GM19452 (cell line): ENCODE measurements around the gene NAGLU.
A peak's percentile ranks its signal among the peaks of the same experiment; 100 is the strongest.

Experiments
- ATAC-seq: cut with Tn5 transposase; IDR thresholded peaks from one replicate; pipeline ENCODE4 v1.9.1; 2021; ENCODE audit not compliant: unreplicated experiment

Gene NAGLU

DNA sequence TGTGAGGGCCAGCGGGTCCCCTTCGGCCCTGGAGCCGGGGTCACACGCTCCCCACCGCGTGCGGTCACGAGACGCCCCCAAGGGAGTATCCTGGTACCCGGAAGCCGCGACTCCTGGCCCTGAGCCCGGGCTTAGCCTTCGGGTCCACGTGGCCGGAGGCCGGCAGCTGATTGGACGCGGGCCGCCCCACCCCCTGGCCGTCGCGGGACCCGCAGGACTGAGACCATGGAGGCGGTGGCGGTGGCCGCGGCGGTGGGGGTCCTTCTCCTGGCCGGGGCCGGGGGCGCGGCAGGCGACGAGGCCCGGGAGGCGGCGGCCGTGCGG is at the start of gene NAGLU:
Gene NAGLU (plus strand): TSS at position 194 of the 324 bp plus-strand sequence. CDS start 32 bp downstream, at position 226.
- ATAC-seq: peak; percentile 76

DNA sequence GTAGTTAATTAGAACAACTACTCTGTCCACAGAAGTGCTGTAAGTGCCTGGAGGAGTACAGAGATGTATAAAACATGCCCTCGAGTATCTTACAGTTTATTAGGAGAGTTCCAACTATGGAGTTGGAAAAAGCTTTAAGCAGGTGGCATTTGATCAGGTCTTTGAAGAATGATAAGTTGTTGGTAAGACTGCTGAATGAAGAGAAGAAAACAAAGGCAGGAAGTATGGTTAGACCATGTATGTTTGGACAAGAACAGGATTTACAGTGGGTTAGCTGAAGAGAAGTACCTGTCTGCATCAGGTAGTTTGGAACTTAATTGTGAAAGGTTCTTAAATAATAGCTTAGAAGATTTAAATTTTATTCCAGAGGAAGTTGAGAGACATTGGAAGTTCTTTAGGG is 48.0 kb upstream of the NAGLU start:
- ATAC-seq: no peak

DNA sequence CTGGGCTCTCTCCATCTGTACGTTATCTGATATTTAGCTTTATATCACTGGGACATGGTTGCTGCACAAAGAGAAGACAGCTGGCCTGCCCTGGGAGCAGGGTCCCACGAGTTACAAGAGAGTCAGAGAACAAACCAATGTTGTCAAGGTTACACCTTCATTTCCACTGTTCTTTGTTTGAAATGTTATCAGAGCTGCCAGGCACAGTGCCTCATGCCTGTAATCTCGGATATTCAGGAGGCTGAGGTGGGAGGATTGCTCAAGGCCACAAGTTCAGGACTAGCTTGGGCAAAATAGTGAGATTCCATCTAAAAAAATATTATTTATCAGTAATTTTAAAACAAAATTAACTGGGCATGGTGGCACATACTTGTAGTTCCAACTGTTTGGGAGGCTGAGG is 42.7 kb upstream of the NAGLU start:
- no peak for ATAC-seq

GRCh38 chr17:42494673-42495072 is 41.4 kb upstream of the NAGLU start:
- no peak for ATAC-seq

DNA sequence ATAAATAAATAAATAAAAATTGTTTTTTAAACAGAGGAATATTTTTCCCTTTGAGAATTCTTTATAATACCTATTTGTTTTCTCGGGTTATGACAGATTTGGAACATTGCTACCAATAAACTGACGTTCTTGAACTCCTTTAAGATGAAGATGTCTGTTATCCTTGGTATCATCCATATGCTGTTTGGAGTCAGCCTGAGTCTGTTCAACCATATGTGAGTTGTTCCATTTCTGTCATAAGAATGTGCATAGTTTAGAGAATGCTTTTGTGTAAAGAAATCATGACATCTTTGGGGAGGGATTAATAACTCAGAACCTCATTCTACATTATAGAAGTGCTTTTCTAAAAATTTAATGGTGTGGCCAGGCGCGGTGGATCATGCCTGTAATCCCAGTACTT is 37.2 kb upstream of the NAGLU start:
- ATAC-seq: no peak

DNA sequence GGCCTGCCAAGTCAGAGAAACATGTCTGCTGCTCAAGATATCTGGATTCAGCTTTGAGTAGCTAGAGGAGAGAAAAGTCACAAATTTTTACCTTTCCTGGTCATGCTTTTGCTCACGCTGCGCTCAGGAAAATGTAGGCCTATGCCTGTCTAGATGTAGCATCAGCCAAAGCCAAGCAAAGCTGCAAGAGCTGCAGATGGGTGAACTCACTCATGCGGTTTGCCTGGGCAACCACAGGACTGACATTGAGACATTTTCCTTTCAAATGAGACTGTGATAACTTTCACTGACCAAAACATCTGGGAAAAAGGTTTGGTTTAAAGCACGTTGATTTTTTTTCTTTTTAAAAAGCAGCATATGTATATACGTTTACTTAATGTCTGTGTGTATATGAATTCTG is 34.0 kb upstream of the NAGLU start:
- no peak for ATAC-seq

- no peak for ATAC-seq
Observed at GRCh38 chr17:42502926-42503325, 33.1 kb upstream of the NAGLU start.

GRCh38 chr17:42507671-42508070 is 28.4 kb upstream of the NAGLU start:
- no peak for ATAC-seq

DNA sequence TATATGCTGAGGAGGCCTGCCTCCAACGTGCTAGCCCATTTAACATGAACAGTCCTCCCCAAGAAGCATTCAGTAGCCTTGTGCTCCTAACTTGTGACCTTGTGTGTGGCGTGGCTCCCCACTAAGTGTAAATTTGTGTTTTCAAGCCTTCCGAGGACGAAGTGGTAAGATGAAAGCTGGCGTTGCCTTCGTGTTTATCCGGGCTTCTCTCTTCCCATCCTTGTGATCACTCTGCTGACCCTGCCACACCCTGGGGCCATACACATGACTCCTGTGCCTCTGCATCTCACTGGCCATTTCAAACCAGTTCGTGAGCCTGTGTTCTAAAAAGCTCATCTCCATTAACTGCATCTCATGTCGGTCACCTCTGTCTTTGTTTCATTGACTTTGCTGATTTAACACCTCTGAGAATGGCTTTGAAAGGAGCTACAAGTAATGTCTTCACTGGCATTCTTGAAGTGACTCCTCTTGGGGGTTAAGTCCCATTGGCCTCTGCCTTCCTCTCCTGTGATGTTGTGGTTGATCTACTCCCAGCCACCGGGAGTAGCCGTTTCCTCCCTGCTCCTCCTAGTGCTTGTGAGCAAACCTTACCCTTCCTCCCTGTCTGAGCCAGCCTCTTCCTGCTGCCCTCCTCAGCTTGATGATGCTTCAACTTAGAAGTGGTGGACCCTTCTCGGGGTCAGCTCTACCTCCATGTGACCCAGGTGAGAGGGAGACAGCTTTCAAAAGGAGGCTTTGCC is 27.4 kb upstream of the NAGLU start:
- no peak for ATAC-seq

DNA sequence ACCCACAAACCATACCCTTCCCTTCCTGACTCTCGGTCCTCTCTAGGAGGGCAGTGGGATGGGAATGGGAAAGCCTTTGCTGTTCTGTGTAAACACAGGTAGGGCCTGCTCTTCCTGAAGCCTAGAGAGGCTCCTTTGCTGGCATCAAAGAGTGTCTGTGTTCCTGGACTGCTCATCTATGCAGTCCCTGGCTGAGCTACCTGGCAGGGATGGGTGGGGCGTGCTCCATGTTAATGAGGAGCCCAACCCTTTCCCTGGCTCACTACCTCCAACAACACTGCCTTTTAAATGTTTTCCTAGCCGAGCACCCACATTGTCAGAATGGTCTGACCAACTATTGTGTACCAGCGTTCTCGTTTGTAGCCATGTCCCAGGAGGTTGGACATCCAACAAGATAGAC is 26.6 kb upstream of the NAGLU start:
- no peak for ATAC-seq

DNA sequence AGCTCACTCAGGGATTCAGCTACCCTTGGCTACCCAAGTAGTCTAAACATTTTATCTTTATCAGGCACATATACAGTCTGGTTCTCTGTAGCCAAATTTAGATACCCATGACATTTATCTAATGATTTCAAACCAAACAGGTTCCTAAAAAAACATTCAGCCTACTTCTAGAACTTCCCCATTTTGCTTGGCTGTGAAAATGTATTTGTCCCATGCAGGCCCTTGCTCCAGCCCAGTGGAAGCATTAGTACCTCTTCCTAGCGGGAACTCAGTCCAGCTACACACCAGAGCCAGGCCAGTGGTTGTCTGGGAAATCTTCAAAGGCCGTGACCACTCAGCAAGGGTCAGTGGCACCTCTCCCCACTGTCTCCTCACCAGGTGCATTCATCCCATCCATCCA is 26.2 kb upstream of the NAGLU start:
- no peak for ATAC-seq

DNA sequence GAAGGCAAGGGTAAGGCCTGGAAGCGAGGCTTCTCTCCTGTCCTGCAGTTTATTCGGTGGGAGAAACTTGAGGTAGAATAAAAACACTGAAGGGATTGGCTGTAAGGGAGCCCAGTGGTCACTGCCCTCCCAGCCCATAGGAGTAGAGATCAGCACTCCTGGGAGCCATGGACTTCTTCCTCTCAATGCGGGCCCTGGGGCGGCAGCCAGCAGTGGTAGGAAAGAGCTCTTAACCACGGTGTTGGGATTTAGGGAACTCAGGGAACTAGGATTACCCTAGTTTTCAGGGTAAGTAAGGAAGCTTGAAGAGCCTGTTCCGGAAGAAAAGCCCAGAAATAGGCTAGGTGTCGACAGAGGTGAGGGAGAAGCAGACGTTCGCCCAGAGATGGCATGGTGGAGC is 23.8 kb upstream of the NAGLU start:
- ATAC-seq: no peak

DNA sequence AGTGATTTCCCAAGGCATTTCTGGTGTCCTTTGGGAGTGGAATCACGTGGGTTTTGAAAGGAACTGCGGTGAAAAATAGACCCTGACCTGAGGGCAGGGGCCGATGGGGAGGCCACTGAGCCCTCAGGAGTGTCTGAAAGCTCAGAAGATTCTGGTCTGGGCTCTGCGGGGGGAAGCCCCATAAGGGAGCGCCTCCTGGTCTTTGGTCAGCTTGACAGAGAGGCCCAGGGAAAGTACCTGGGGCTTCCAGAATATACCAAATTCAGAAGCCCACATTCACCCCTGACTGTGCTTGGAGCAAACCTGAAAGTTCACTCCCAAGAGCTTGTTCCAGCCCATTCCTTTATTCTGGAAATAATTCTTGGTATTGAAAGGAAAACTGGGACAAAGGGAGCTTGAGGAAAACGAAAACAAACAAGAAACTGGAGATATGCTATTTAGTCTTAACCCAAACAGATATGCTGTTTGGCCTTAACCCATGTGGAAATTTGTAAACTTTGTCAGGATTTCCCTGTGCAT is 23.2 kb upstream of the NAGLU start:
- ATAC-seq: no peak

DNA sequence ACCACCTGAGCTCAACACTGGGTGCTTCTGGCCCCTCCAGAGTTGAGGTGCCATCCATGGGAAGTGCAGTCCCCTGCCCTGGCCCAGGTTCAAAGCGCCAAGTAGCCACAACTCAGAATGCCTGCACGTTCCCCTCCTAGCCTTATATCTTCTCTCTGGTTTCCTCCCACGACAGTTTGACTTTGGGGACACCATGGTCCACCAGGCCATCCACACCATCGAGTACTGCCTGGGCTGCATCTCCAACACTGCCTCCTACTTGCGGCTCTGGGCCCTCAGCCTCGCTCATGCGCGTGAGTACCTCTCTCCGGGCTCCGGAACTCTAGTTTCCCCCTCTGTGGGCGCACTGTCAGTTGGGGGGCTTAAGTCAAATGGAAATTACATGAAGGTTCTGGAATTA is 22.4 kb upstream of the NAGLU start:
- ATAC-seq: no peak

DNA sequence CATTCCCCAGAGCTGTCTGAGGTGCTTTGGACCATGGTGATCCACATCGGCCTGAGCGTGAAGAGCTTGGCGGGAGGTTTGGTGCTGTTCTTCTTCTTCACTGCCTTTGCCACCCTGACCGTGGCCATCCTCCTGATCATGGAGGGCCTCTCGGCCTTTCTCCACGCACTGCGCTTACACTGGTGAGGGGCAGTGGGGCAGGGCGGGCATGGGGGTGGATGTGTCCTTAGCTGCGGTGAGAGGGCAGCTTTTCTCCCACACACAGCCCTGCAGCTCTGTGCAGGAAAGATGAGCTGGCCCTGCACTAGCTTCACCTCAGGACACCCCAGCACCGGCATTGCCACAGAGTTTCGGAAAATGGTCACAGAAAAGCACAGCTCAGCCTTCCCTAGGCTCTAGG is 21.8 kb upstream of the NAGLU start:
- ATAC-seq: no peak

GRCh38 chr17:42514867-42515266 is 21.2 kb upstream of the NAGLU start:
- ATAC-seq: no peak

GRCh38 chr17:42517516-42517915 is 18.5 kb upstream of the NAGLU start:
- ATAC-seq: no peak

DNA sequence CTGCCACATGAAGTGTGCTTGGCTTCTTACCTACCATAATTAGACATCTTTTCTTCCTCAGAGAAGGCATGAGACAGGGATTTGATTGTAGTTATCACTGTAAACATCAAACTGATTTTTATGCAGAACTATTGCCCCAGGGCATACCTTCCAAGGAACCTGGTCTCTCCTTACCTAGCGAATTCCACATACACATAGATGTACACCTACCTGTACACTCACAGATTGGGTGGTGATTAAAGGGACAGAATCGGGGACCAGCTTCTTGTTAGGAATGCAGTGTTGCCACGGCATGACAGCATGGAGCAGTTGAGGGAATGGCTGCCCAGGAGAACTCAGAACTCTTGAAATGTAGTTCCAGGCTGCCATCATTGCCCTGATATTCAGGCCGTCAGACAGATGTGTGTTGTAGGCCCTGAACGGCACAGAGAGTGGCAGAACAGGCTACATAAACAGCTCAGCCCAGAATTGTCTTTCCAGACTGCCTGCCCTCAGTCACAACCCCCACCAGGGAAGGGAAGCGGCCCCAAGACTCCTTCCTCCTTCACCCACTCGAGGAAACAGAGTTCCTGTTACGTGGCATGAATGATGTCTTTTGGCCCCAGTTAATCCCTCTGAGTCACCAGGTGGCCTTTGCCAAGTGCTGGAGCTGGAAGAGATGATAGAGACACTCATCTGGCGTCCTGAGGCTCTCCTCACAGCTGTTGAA is 17.8 kb upstream of the NAGLU start:
- no peak for ATAC-seq

DNA sequence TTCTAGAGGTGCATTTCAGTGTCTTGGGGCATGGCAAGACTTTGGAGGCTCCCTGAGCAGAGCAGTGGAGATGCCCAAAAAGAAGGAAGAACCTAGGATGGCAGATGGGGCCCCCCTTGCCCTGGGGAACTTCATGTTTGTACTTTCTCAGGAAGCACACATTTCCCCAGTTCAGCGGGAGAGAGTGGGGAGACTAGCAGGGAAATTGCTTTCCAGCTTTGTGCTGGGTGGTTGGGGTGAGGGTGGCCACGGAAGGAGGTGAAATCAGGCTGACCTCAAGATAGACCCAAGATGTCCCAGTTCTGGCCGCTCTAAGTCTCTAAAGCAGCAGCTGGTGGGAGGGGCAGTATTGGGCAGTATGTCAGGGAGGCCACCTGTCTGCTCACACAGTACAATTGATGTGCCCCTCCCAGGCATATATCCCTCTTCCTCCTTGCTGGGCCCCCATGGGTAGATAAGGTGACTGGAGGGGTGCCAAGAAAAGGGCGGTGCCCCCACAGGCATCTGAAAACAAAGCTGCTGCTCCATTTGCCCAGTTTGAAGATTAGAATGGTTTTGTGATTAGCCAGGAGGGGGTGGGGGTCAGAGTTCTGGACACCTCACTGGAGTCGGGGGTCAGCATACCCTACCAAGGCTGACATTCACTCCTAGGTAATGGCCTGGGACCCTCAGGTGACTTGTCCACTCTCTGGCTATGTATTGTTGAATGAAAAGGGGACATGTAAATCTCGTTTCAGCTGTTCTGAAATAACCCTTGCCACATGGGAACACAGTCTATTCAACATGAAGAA is 17.1 kb upstream of the NAGLU start:
- ATAC-seq: no peak

DNA sequence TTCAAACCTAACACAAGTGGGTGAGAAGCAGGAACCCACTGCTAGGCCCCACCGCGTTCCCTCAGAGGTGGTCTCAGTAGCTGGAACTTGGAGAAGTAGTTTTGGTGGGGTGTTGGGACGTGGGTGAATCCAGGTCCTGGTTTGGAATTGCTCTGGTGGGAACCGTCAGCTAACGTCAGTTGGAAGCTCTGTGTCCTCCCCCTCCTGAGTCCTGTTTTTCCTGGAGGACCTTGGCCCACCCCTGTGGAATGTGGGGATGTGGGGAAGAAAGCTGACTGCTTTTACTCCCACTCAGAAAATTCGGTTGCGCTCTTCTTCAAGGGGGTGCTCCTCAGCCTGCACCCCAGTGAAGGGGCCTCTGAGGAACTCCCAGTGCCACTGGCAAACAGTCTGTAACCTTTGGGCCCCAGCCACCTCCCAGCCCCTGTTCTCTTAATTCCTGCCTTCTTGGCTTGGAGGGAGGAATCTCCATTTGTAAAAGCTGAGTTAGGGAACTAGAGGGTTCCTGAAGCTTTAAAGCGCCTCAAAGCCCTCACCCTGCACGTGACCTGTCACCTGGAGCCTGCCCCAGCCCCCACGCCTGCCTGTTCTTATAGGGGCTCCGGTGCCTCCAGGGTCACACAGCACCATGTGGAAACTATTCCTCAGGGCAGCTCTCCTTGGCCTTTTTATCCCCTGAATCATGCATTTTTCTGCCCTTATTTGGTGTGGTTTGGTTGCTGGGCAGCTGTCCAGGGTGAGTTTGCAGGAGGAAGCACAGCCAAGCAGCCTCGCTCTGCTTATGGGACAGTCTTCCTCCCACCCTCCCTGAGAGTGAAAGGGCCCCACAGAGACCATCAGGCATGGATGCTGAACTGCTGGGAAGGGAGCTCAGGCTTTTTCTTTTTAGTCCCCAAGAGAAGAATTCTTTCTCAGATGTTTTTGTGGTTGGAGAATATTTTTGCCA is 16.2 kb upstream of the NAGLU start:
- no peak for ATAC-seq

DNA sequence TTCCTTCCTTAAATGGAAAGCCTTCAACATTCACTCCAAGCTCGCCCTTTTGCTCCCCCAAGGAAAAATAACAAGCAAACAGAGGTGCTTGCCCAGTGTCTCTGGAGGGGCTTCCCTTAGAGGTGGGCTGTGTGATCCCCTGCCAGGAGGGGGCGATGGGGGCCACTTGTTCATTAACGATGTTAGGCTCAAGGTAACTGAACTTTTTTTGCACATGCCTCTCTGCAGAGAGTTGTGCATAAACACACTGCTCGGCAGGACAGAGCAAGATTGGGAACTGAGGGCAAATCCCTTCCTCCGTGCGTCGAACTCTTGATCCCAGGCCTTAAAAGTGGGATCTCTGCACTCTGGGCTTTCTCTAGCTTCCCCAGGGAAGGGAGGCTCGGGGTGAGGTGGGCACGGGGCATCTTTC is 15.5 kb upstream of the NAGLU start:
- no peak for ATAC-seq
